GM08714 (cell line): ENCODE measurements around the gene NFATC1.

Experiments
- H3K4me3 ChIP-seq: fragments of 200-500 bp; sonication (Bioruptor generic); 2 replicates; pipeline ENCODE4 v1.5.1; 2014; ENCODE audit warnings: mild to moderate bottlenecking, low read length, inconsistent platforms
- ZNF274 ChIP-seq: IDR thresholded peaks from 2 replicates; pipeline ENCODE4 v1.6.1; 2012; ENCODE audit warnings: mild to moderate bottlenecking, low read depth, low read length

Gene NFATC1

GRCh38 chr18:79560042-79560860 is 164.5 kb downstream of the NFATC1 start:
- no peak overlapping the region for H3K4me3 ChIP-seq
- no peak for TF ChIP-seq ZNF274

- TF ChIP-seq ZNF274 = no peak
Measured at GRCh38 chr18:79560861-79561210, 165.1 kb downstream of the NFATC1 start.

GRCh38 chr18:79563949-79564348 is 168.2 kb downstream of the NFATC1 start:
- no peak overlapping the region for H3K4me3 ChIP-seq
- no peak for TF ChIP-seq ZNF274

More at GRCh38 chr18:79560861-79561210, 165.1 kb downstream of the NFATC1 start:
- no peak overlapping the region for H3K4me3 ChIP-seq

- no peak for TF ChIP-seq ZNF274
- H3K4me3 ChIP-seq = no peak overlapping the region
Measured at GRCh38 chr18:79564441-79564840, 168.7 kb downstream of the NFATC1 start.

GRCh38 chr18:79566771-79567431 is 171.2 kb downstream of the NFATC1 start:
- TF ChIP-seq ZNF274 = no peak
- H3K4me3 ChIP-seq = no peak overlapping the region

GRCh38 chr18:79567481-79568147 is 171.9 kb downstream of the NFATC1 start:
- TF ChIP-seq ZNF274 = no peak
- no peak overlapping the region for H3K4me3 ChIP-seq

GRCh38 chr18:79568543-79569205 is 172.9 kb downstream of the NFATC1 start:
- no peak for TF ChIP-seq ZNF274
- no peak overlapping the region for H3K4me3 ChIP-seq

GRCh38 chr18:79569720-79570119 is 174.0 kb downstream of the NFATC1 start:
- no peak for TF ChIP-seq ZNF274
- H3K4me3 ChIP-seq = no peak overlapping the region

- H3K4me3 ChIP-seq = no peak overlapping the region
- no peak for TF ChIP-seq ZNF274
Measured at GRCh38 chr18:79570266-79571201, 174.8 kb downstream of the NFATC1 start.

GRCh38 chr18:79571211-79572092 is 175.7 kb downstream of the NFATC1 start:
- no peak overlapping the region for H3K4me3 ChIP-seq
- no peak for TF ChIP-seq ZNF274

GRCh38 chr18:79572093-79572780 is 176.5 kb downstream of the NFATC1 start:
- no peak overlapping the region for H3K4me3 ChIP-seq
- TF ChIP-seq ZNF274 = no peak
